HepG2 (cell line): ENCODE measurements around the gene IDUA. TPM values are rescaled to one million over a fixed set of nuclear protein-coding genes. Genes with fewer than 3 reads are reported as not detected.
A peak's percentile ranks its signal among the peaks of the same experiment; 100 is the strongest.

Source experiments
- ATAC-seq: fragments of 200-7000 bp; cut with Tn5 transposase; 3 replicates; pipeline ENCODE4 v1.9.1; 2020; ENCODE audit warnings: mild to moderate bottlenecking, moderate library complexity
- BruUV-seq: library from RNA; stranded (reverse); fragments of 400-500 nt; replicated peaks from 2 replicates; lab custom pipeline; 2021; lab: Mats Ljungman, UMichigan
- CTCF ChIA-PET: fragments of 300-600 bp; formaldehyde crosslinking; extraction: SDS; loops from one replicate; lab custom pipeline; 2021; ENCODE audit warnings: low total read pairs, inconsistent platforms, low intra/inter-chr PET ratio; lab: Yijun Ruan, JAX
- POLR2A ChIA-PET: fragments of 350-600 bp; sonication (Branson Sonifier 250); formaldehyde crosslinking; loops from one replicate; lab custom pipeline; 2020; ENCODE audit warnings: antibody characterized with exemption, inconsistent platforms; lab: Yijun Ruan, JAX
- DNase-seq: peaks from one replicate; pipeline ENCODE4 v3.0.0-alpha.2; 2015; ENCODE audit warnings: low spot score
- FAIRE-seq: peaks from 3 replicates; lab custom pipeline; 2011; peaks lifted over from hg19 to GRCh38; lab: Jason Lieb, UNC
- H2AFZ ChIP-seq: one replicate; pipeline ENCODE4 v1.6.1; 2011; ENCODE audit warnings: low read length, inconsistent platforms
- H3K27ac ChIP-seq: fragments of 300-600 bp; 3 replicates; pipeline ENCODE4 v1.8.0; 2011; ENCODE audit warnings: mixed run types, mild to moderate bottlenecking, mixed read lengths, low read length, inconsistent platforms; ENCODE audit not compliant: insufficient read depth; ENCODE audit errors: extremely low read length
- H3K27me3 ChIP-seq, 2 experiments: fragments of 200-600 bp in 1 of 2; 2 replicates in 1 of 2; 3 replicates in 1 of 2; pipeline versions ENCODE4 v1.6.0 to v1.8.0; 2011; ENCODE audit warnings: low read length in 2 of 2, mild to moderate bottlenecking in 2 of 2, moderate library complexity in 2 of 2, inconsistent platforms in 1 of 2; ENCODE audit not compliant: insufficient read depth in 2 of 2, control insufficient read depth in 1 of 2
- H3K36me3 ChIP-seq, 2 experiments: fragments of 200-600 bp in 1 of 2; replicated peaks in 1 of 2; 2 replicates in 1 of 2; 3 replicates in 1 of 2; pipeline versions ENCODE4 v1.5.1 to v1.8.0; 2011; ENCODE audit warnings: low read length in 2 of 2, inconsistent platforms in 1 of 2; ENCODE audit not compliant: insufficient read depth in 2 of 2, control insufficient read depth in 1 of 2
- H3K4me1 ChIP-seq: 2 replicates; pipeline ENCODE4 v1.5.1; 2012; ENCODE audit warnings: low read length, inconsistent platforms; ENCODE audit not compliant: insufficient read depth
- H3K4me2 ChIP-seq: 2 replicates; pipeline ENCODE4 v1.6.0; 2011; ENCODE audit warnings: low read depth, low read length, inconsistent platforms
- H3K4me3 ChIP-seq, 3 experiments: fragments of 200-600 bp in 1 of 3; sonication (generic), shearing (Covaris generic) in 1 of 3; replicated peaks in 1 of 3; 2 replicates each; pipeline ENCODE4 v1.5.1; 2011 to 2016; ENCODE audit warnings: low read length in 3 of 3, inconsistent platforms in 2 of 3, low read depth in 2 of 3, mild to moderate bottlenecking in 2 of 3, control low read depth in 1 of 3, mixed read lengths in 1 of 3; ENCODE audit not compliant: insufficient read depth in 1 of 3
- H3K79me2 ChIP-seq: one replicate; pipeline ENCODE4 v1.6.1; 2011; ENCODE audit warnings: low read length, inconsistent platforms; ENCODE audit not compliant: insufficient read depth
- H3K9ac ChIP-seq: 2 replicates; pipeline ENCODE4 v1.6.0; 2011; ENCODE audit warnings: mild to moderate bottlenecking, low read depth, low read length, inconsistent platforms; ENCODE audit not compliant: insufficient read depth
- H3K9me3 ChIP-seq: 2 replicates; pipeline ENCODE4 v1.5.1; 2012; ENCODE audit warnings: mild to moderate bottlenecking, low read length
- H4K20me1 ChIP-seq: 2 replicates; pipeline ENCODE4 v1.6.0; 2011; ENCODE audit warnings: inconsistent platforms, mild to moderate bottlenecking, low read length, moderate library complexity; ENCODE audit not compliant: insufficient read depth
- HNRNPLL ChIP-seq: fragments of 200-400 bp; formaldehyde crosslinking; IDR thresholded peaks from 2 replicates; pipeline ENCODE4 v1.6.1; 2017; ENCODE audit warnings: mild to moderate bottlenecking, low read depth, low read length; ENCODE audit not compliant: poor library complexity, severe bottlenecking
- PRPF4 ChIP-seq: fragments of 200-400 bp; formaldehyde crosslinking; IDR thresholded peaks from 2 replicates; pipeline ENCODE4 v1.6.1; 2016; ENCODE audit warnings: low read length, low read depth; ENCODE audit not compliant: poor library complexity, severe bottlenecking
- RBFOX2 ChIP-seq: fragments of 200-400 bp; formaldehyde crosslinking; IDR thresholded peaks from 2 replicates; pipeline ENCODE4 v1.6.1; 2017; ENCODE audit warnings: low read depth, mild to moderate bottlenecking, low read length
- RFXANK ChIP-seq: IDR thresholded peaks from 2 replicates; pipeline ENCODE4 v1.6.1; 2016
- SETDB1 ChIP-seq: sonication (generic); formaldehyde crosslinking; IDR thresholded peaks from 2 replicates; pipeline ENCODE4 v1.5.1; 2020; ENCODE audit warnings: missing genetic modification reagents, mild to moderate bottlenecking, borderline replicate concordance
- ZNF446 ChIP-seq: sonication (generic); formaldehyde crosslinking; IDR thresholded peaks from 2 replicates; pipeline ENCODE4 v1.5.0; 2020; ENCODE audit warnings: mild to moderate bottlenecking, missing genetic modification reagents
- WGBS: methylation state at CpG from one replicate; pipeline ENCODE4 v1.1.6; 2017; ENCODE audit warnings: low lambda C conversion rate; 5-methylcytosine and 5-hydroxymethylcytosine counted together
- in situ Hi-C: cut with HindIII; loops from 2 replicates; pipeline ENCODE4 v1.10.0; 2017; ENCODE audit warnings: low pct_unique_long_range_greater_than_20kb; ENCODE audit not compliant: extremely low pct_ligation_motif_present
- intact Hi-C: fragments of 100-400 bp; cut with micrococcal nuclease; formaldehyde crosslinking; loops from one replicate; pipeline ENCODE4 v1.10.0; 2022; ENCODE audit not compliant: unreplicated experiment
- polyA plus RNA-seq, 8 experiments: library from polyadenylated mRNA; depleted of rRNA in 3 of 8; stranded (reverse) in 7 of 8; unstranded in 1 of 8; fragments of >200 nt; fragmentation: Illumina TruSeq in 4 of 8; extraction: Trizol in 4 of 8; gene quantifications; 2 replicates each; pipeline versions ENCODE4 v1.2.1 to v1.2.3, GENCODE V29; 2011 to 2016; ENCODE audit warnings: low read depth in 4 of 8, missing spikeins in 1 of 8, mixed read lengths in 1 of 8; ENCODE audit not compliant: insufficient read depth in 1 of 8
- total RNA-seq, 5 experiments: library from RNA; depleted of rRNA; stranded (reverse); fragments of >200 nt; fragmentation: Illumina TruSeq; extraction: Trizol; gene quantifications; 2 replicates each; pipeline ENCODE4 v1.2.3, GENCODE V29; 2016; ENCODE audit warnings: low read depth in 1 of 5

The IDUA gene
- total and polyA plus RNA-seq, 2 of the 13 experiments (the other 11 are each of a cell fraction or from before 2014, with no cell fraction given) = 0.77 to 1.0 TPM

- no peaks in the 10 kb centered on the region for H3K79me2 ChIP-seq
- CTCF ChIA-PET = no interaction called here
- WGBS = 96% methylated on average over 14 of the region's 46 CpGs
- in situ Hi-C loops (no loop called here), intact Hi-C loops (no loop called here)
- H3K4me2 ChIP-seq = no peak overlapping the region
- H3K27ac ChIP-seq = no peak overlapping the region
- H3K4me1 ChIP-seq = no peaks in the 10 kb centered on the region
- no peak overlapping the region for H2AFZ ChIP-seq
- no peak overlapping the region for H3K9ac ChIP-seq
- TF ChIP-seq RBFOX2 (peak; percentile 59), ZNF446 (CRISPR knock-in tag) (no peak)
- H3K27me3 ChIP-seq = no peaks in the 10 kb centered on the region
- H3K4me3 ChIP-seq = no peak overlapping the region
- POLR2A ChIA-PET = no interaction called here
- no peaks in the 10 kb centered on the region for H4K20me1 ChIP-seq
- H3K9me3 ChIP-seq = no peaks in the 10 kb centered on the region
- FAIRE-seq (no peak), DNase-seq (no peak), ATAC-seq (no peak)
- H3K36me3 ChIP-seq = peaks cover 8 to 12% of the 10 kb centered on the region in 2 experiments; a peak in 4 of 5 replicates
- BruUV-seq = no TSS peak
Measured at GRCh38 chr4:1022051-1022738, 35.4 kb downstream of the IDUA start.

- in situ Hi-C loops (no loop called here), intact Hi-C loops (no loop called here)
- FAIRE-seq = no peak
- POLR2A ChIA-PET = no interaction called here
- Histone ChIP-seq H3K27me3 (no peaks in the 10 kb centered on the region), H3K4me1 (peaks cover 5% of the 10 kb centered on the region), H3K4me3 (no peak overlapping the region), H4K20me1 (no peaks in the 10 kb centered on the region), H3K4me2 (no peak overlapping the region), H3K79me2 (no peaks in the 10 kb centered on the region), H3K9me3 (no peaks in the 10 kb centered on the region), H2AFZ (no peak overlapping the region), H3K36me3 (peaks cover 8 to 12% of the 10 kb centered on the region in 2 experiments; a peak in 4 of 5 replicates), H3K9ac (no peak overlapping the region), H3K27ac (no peak overlapping the region)
- DNase-seq = no peak
- CTCF ChIA-PET = no interaction called here
- 97% methylated on average over 6 of the region's 19 CpGs for WGBS
- no TSS peak for BruUV-seq
- TF ChIP-seq HNRNPLL (no peak), SETDB1 (CRISPR knock-in tag) (no peak), RFXANK (no peak), PRPF4 (no peak)
- no peak for ATAC-seq
Measured at GRCh38 chr4:1022739-1023066, 35.9 kb downstream of the IDUA start.
